ENCODE measurements around the gene SAC3D1. TPM values are rescaled to one million over a fixed set of nuclear protein-coding genes. Genes with fewer than 3 reads are reported as not detected.
"Not testable (repeated sequence)": the region's sequence is repeated elsewhere in the genome, so short reads cannot be mapped to it uniquely, and the experiment has no call there.

The SAC3D1 gene
- total RNA-seq, 1 experiment from 2014 or later: 1.9 TPM

GRCh38 chr11:65017937-65018336, 23.1 kb upstream of the SAC3D1 start:
- H3K27me3 ChIP-seq (ENCODE audit: low read length): no peaks in the 10 kb centered on the region
- H3K4me3 ChIP-seq (ENCODE audit: low read length): no peak overlapping the region
- H3K4me1 ChIP-seq (ENCODE audit: low read length): peaks cover 17% of the 10 kb centered on the region
- no peaks in the 10 kb centered on the region for H3K9me3 ChIP-seq (ENCODE audit: low read length)
- no peak overlapping the region for H3K27ac ChIP-seq (ENCODE audit: low read length)
- no peaks in the 10 kb centered on the region for H4K20me1 ChIP-seq (ENCODE audit: insufficient read depth, low read depth, low read length)
- H3K79me2 ChIP-seq (ENCODE audit: low read length): peaks cover 18% of the 10 kb centered on the region
- peaks cover 13% of the 10 kb centered on the region; the same call in 1 of the 2 replicates for H3K36me3 ChIP-seq (ENCODE audit: insufficient read depth, low read length)
- no peaks in the 10 kb centered on the region for H3K9me2 ChIP-seq (replicated peaks; ENCODE audit: insufficient read depth, low read length)
- H2AFZ ChIP-seq (ENCODE audit: low read length): no peak overlapping the region
- no peak overlapping the region for H3K4me2 ChIP-seq (ENCODE audit: low read depth, low read length, poor library complexity, severe bottlenecking)
- DNase-seq: no peak
- no peak overlapping the region for H3K9ac ChIP-seq (ENCODE audit: low read length)

- no peak for DNase-seq
- no peak overlapping the region for H3K4me2 ChIP-seq (ENCODE audit: low read depth, low read length, poor library complexity, severe bottlenecking)
- no peaks in the 10 kb centered on the region for H3K27me3 ChIP-seq (ENCODE audit: low read length)
- no peak overlapping the region for H3K9ac ChIP-seq (ENCODE audit: low read length)
- no peaks in the 10 kb centered on the region for H4K20me1 ChIP-seq (ENCODE audit: insufficient read depth, low read depth, low read length)
- no peak overlapping the region for H3K27ac ChIP-seq (ENCODE audit: low read length)
- H3K36me3 ChIP-seq (ENCODE audit: insufficient read depth, low read length): peaks cover 13% of the 10 kb centered on the region; the same call in 1 of the 2 replicates
- no peaks in the 10 kb centered on the region for H3K9me2 ChIP-seq (replicated peaks; ENCODE audit: insufficient read depth, low read length)
- no peaks in the 10 kb centered on the region for H3K9me3 ChIP-seq (ENCODE audit: low read length)
- H3K4me1 ChIP-seq (ENCODE audit: low read length): peaks cover 6% of the 10 kb centered on the region
- H3K79me2 ChIP-seq (ENCODE audit: low read length): peaks cover 15% of the 10 kb centered on the region
- no peak overlapping the region for H2AFZ ChIP-seq (ENCODE audit: low read length)
- H3K4me3 ChIP-seq (ENCODE audit: low read length): no peak overlapping the region
These were observed 21.2 kb upstream of the SAC3D1 start for GRCh38 chr11:65019824-65020223.

DNA sequence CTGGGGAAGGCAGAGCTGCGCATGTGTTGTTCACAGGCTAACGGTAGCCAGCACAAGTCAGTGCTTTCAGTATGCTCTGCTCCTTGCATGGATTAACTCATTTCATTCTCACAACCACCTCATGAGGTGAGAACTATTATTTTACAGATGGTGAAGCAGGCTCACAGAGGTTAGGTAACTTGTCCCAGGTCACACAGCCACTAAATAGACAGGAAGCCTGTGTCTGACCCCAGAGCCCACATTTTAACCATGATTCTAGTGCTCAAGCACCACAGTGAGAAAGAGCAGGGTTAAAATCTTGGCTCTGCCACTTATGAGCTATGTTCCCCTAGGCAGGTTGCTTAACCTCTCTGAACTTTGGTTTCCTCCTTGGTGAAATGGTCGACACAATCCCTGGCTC, 20.0 kb upstream of the SAC3D1 start:
- no peak overlapping the region for H2AFZ ChIP-seq (ENCODE audit: low read length)
- H3K4me2 ChIP-seq (ENCODE audit: low read depth, low read length, poor library complexity, severe bottlenecking): no peak overlapping the region
- no peak overlapping the region for H3K9ac ChIP-seq (ENCODE audit: low read length)
- DNase-seq: no peak
- no peaks in the 10 kb centered on the region for H4K20me1 ChIP-seq (ENCODE audit: insufficient read depth, low read depth, low read length)
- H3K9me3 ChIP-seq (ENCODE audit: low read length): no peaks in the 10 kb centered on the region
- H3K4me1 ChIP-seq (ENCODE audit: low read length): no peaks in the 10 kb centered on the region
- no peaks in the 10 kb centered on the region for H3K9me2 ChIP-seq (replicated peaks; ENCODE audit: insufficient read depth, low read length)
- H3K4me3 ChIP-seq (ENCODE audit: low read length): no peak overlapping the region
- H3K79me2 ChIP-seq (ENCODE audit: low read length): peaks cover 5% of the 10 kb centered on the region; the same call in 1 of the 2 replicates
- no peak overlapping the region for H3K27ac ChIP-seq (ENCODE audit: low read length)
- peaks cover 13% of the 10 kb centered on the region; the same call in 1 of the 2 replicates for H3K36me3 ChIP-seq (ENCODE audit: insufficient read depth, low read length)
- no peaks in the 10 kb centered on the region for H3K27me3 ChIP-seq (ENCODE audit: low read length)

GRCh38 chr11:65021509-65021908, 19.5 kb upstream of the SAC3D1 start:
- Histone ChIP-seq H4K20me1 (ENCODE audit: insufficient read depth, low read depth, low read length) (no peaks in the 10 kb centered on the region), H2AFZ (ENCODE audit: low read length) (no peak overlapping the region), H3K9ac (ENCODE audit: low read length) (no peak overlapping the region)

GRCh38 chr11:65023502-65023901, 17.5 kb upstream of the SAC3D1 start:
- H3K36me3 ChIP-seq (ENCODE audit: insufficient read depth, low read length); DNase-seq; H3K4me3 ChIP-seq (ENCODE audit: low read length); H3K79me2 ChIP-seq (ENCODE audit: low read length); H3K27me3 ChIP-seq (ENCODE audit: low read length); H3K27ac ChIP-seq (ENCODE audit: low read length); H3K9me2 ChIP-seq (replicated peaks; ENCODE audit: insufficient read depth, low read length); H2AFZ ChIP-seq (ENCODE audit: low read length); H3K4me2 ChIP-seq (ENCODE audit: low read depth, low read length, poor library complexity, severe bottlenecking); H3K9me3 ChIP-seq (ENCODE audit: low read length); H4K20me1 ChIP-seq (ENCODE audit: insufficient read depth, low read depth, low read length); H3K9ac ChIP-seq (ENCODE audit: low read length): not testable (repeated sequence)
- peaks cover 15% of the 10 kb centered on the region for H3K4me1 ChIP-seq (ENCODE audit: low read length)

More at GRCh38 chr11:65021509-65021908, 19.5 kb upstream of the SAC3D1 start:
- Histone ChIP-seq H3K4me1 (ENCODE audit: low read length) (no peaks in the 10 kb centered on the region), H3K79me2 (ENCODE audit: low read length) (peaks cover under 1% of the 10 kb centered on the region; the same call in 1 of the 2 replicates), H3K27ac (ENCODE audit: low read length) (no peak overlapping the region), H3K36me3 (ENCODE audit: insufficient read depth, low read length) (peaks cover 13% of the 10 kb centered on the region; the same call in 1 of the 2 replicates), H3K4me2 (ENCODE audit: low read depth, low read length, poor library complexity, severe bottlenecking) (no peak overlapping the region), H3K27me3 (ENCODE audit: low read length) (no peaks in the 10 kb centered on the region), H3K9me2 (replicated peaks; ENCODE audit: insufficient read depth, low read length) (no peaks in the 10 kb centered on the region), H3K9me3 (ENCODE audit: low read length) (no peaks in the 10 kb centered on the region), H3K4me3 (ENCODE audit: low read length) (no peak overlapping the region)
- no peak for DNase-seq

DNA sequence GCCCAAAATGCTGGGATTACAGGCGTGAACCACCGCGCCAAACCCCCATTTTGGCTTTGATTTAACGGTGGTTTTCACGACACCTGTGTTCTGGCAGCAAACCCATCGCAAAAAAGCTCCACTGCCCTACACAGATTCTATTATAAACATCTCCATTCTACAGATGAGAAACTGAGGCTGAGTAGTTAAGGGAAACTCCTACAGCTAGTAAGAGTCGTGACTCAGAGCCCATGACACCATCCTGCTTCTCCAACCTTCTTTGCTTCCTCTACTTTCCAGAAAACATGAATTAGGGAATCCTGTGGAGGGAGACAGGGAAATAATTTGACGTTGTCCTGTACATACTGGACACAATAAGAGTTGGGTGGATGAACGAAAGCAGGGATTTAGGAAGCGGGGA, 14.2 kb upstream of the SAC3D1 start:
- no peaks in the 10 kb centered on the region for H3K27me3 ChIP-seq (ENCODE audit: low read length)
- H3K27ac ChIP-seq (ENCODE audit: low read length): no peak overlapping the region
- peaks cover 18% of the 10 kb centered on the region for H3K4me1 ChIP-seq (ENCODE audit: low read length)
- no peaks in the 10 kb centered on the region for H3K9me2 ChIP-seq (replicated peaks; ENCODE audit: insufficient read depth, low read length)
- no peaks in the 10 kb centered on the region for H3K9me3 ChIP-seq (ENCODE audit: low read length)
- H3K4me3 ChIP-seq (ENCODE audit: low read length): peak overlapping the region; percentile 62; the same call in 1 of the 2 replicates
- H3K36me3 ChIP-seq (ENCODE audit: insufficient read depth, low read length): no peaks in the 10 kb centered on the region
- DNase-seq: no peak
- H3K79me2 ChIP-seq (ENCODE audit: low read length): no peaks in the 10 kb centered on the region
- H3K9ac ChIP-seq (ENCODE audit: low read length): peak overlapping the region; percentile 63
- H4K20me1 ChIP-seq (ENCODE audit: insufficient read depth, low read depth, low read length): no peaks in the 10 kb centered on the region
- H3K4me2 ChIP-seq (ENCODE audit: low read depth, low read length, poor library complexity, severe bottlenecking): peak overlapping the region; percentile 78
- H2AFZ ChIP-seq (ENCODE audit: low read length): peak overlapping the region; percentile 43; the same call in 1 of the 2 replicates

GRCh38 chr11:65027213-65028067, 13.6 kb upstream of the SAC3D1 start, which contains the start of gene SNX15:
TSS of gene SNX15 (plus strand) at chr11:65027439. CDS start at chr11:65027538, 99 bp downstream.
- peak within 1 kb of the TSS; percentile 62 for H3K4me3 ChIP-seq (ENCODE audit: low read length)
- peak within 1 kb of the TSS; percentile 78 for H3K4me2 ChIP-seq (ENCODE audit: low read depth, low read length, poor library complexity, severe bottlenecking)
- H3K9ac ChIP-seq (ENCODE audit: low read length): peak within 1 kb of the TSS; percentile 63
- no peaks in the 10 kb centered on the region for H3K79me2 ChIP-seq (ENCODE audit: low read length)
- peak within 1 kb of the TSS; percentile 50 for H3K27ac ChIP-seq (ENCODE audit: low read length)
- H3K9me3 ChIP-seq (ENCODE audit: low read length): no peaks in the 10 kb centered on the region
- H3K36me3 ChIP-seq (ENCODE audit: insufficient read depth, low read length): no peaks in the 10 kb centered on the region
- peak; percentile 98 for DNase-seq
- no peaks in the 10 kb centered on the region for H3K27me3 ChIP-seq (ENCODE audit: low read length)
- peak within 1 kb of the TSS; percentile 49; the same call in 1 of the 2 replicates for H2AFZ ChIP-seq (ENCODE audit: low read length)
- H3K9me2 ChIP-seq (replicated peaks; ENCODE audit: insufficient read depth, low read length): no peaks in the 10 kb centered on the region
- peaks cover 18% of the 10 kb centered on the region for H3K4me1 ChIP-seq (ENCODE audit: low read length)
- no peaks in the 10 kb centered on the region for H4K20me1 ChIP-seq (ENCODE audit: insufficient read depth, low read depth, low read length)

DNA sequence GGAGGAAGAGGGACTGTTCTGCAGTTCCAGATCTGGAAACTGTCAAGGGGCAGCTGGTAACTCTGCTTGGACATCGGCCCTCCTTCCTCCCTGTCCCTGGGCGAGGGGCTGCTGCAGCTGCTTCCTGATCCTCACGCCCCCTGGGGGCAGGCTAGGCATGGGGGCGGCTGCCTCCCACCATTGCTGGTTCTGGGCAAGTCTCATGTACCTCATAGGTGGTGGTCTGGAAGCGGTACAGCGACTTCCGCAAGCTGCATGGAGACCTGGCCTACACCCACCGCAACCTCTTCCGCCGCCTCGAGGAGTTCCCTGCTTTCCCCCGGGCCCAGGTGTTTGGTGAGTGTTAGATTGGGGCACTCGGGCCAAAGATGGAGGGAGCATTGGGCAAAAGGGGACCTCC, 8.8 kb upstream of the SAC3D1 start:
- no peaks in the 10 kb centered on the region for H3K79me2 ChIP-seq (ENCODE audit: low read length)
- H3K27me3 ChIP-seq (ENCODE audit: low read length): no peaks in the 10 kb centered on the region
- H4K20me1 ChIP-seq (ENCODE audit: insufficient read depth, low read depth, low read length): no peaks in the 10 kb centered on the region
- no peak overlapping the region for H3K9ac ChIP-seq (ENCODE audit: low read length)
- DNase-seq: no peak
- no peak overlapping the region for H3K27ac ChIP-seq (ENCODE audit: low read length)
- peaks cover 14% of the 10 kb centered on the region for H3K4me1 ChIP-seq (ENCODE audit: low read length)
- no peak overlapping the region for H3K4me2 ChIP-seq (ENCODE audit: low read depth, low read length, poor library complexity, severe bottlenecking)
- no peaks in the 10 kb centered on the region for H3K36me3 ChIP-seq (ENCODE audit: insufficient read depth, low read length)
- no peaks in the 10 kb centered on the region for H3K9me2 ChIP-seq (replicated peaks; ENCODE audit: insufficient read depth, low read length)
- no peaks in the 10 kb centered on the region for H3K9me3 ChIP-seq (ENCODE audit: low read length)
- H2AFZ ChIP-seq (ENCODE audit: low read length): no peak overlapping the region
- H3K4me3 ChIP-seq (ENCODE audit: low read length): no peak overlapping the region
